HG03025 (cell line): ENCODE measurements around the gene RPL35A.

Experiments
- ATAC-seq: cut with Tn5 transposase; IDR thresholded peaks from one replicate; pipeline ENCODE4 v1.9.1; 2021; ENCODE audit warnings: mild to moderate bottlenecking, moderate library complexity; ENCODE audit not compliant: unreplicated experiment, low FRiP score

Gene RPL35A

GRCh38 chr3:197994736-197995135, 44.7 kb downstream of the RPL35A start:
- no peak for ATAC-seq

GRCh38 chr3:197996855-197997254, 46.9 kb downstream of the RPL35A start:
- ATAC-seq, result no peak

GRCh38 chr3:197997936-197998335, 47.9 kb downstream of the RPL35A start:
- no peak for ATAC-seq
